ENCODE results near the gene NCAN.

DNA sequence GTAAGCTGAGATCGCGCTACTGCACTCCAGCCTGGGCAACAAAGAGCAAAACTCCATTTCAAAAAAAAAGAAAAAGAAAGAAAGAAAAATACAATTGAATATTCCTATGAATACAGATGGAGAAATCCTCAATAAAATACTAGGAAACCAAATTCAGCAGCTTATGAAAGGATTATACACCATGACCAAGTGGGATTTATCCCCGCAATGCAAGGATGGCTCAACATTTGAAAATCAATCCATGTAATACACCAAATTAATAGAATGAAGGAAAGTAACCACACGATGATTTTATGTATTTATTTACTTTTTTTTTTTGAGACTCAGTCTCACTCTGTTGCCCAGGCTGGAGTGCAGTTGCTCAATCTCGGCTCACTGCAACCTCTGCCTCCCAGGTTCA lies 80.8 kb downstream of the NCAN start:
- TF ChIP-seq ZNF644 (tag; IDR thresholded peaks at IDR 0.05; ENCODE audit: low read depth) (no peak), TSC22D4 (tag; IDR thresholded peaks at IDR 0.05) (no peak), SMAD3 (CRISPR knock-in tag; conservative IDR thresholded peaks at IDR 0.05) (no peak), BMI1 (IDR thresholded peaks at IDR 0.05; ENCODE audit: low read length) (no peak), CEBPB (tag; IDR thresholded peaks at IDR 0.05) (no peak), ZNF384 (IDR thresholded peaks at IDR 0.05; ENCODE audit: low read depth, low read length) (no peak), ZFX (CRISPR knock-in tag; IDR thresholded peaks at IDR 0.05) (no peak), SNRNP70 (optimal IDR thresholded peaks at IDR 0.05; ENCODE audit: low read depth, low read length) (no peak)
- TF ChIP-seq, protein P1, sequence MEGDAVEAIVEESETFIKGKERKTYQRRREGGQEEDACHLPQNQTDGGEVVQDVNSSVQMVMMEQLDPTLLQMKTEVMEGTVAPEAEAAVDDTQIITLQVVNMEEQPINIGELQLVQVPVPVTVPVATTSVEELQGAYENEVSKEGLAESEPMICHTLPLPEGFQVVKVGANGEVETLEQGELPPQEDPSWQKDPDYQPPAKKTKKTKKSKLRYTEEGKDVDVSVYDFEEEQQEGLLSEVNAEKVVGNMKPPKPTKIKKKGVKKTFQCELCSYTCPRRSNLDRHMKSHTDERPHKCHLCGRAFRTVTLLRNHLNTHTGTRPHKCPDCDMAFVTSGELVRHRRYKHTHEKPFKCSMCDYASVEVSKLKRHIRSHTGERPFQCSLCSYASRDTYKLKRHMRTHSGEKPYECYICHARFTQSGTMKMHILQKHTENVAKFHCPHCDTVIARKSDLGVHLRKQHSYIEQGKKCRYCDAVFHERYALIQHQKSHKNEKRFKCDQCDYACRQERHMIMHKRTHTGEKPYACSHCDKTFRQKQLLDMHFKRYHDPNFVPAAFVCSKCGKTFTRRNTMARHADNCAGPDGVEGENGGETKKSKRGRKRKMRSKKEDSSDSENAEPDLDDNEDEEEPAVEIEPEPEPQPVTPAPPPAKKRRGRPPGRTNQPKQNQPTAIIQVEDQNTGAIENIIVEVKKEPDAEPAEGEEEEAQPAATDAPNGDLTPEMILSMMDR (IDR thresholded peaks at IDR 0.05 in 2 of 3, conservative IDR thresholded peaks at IDR 0.05 in 1 of 3; ENCODE audit: insufficient read depth in 2 of 3, low read depth in 1 of 3, low read length in 3 of 3), result no peak
- TF ChIP-seq, protein P2, sequence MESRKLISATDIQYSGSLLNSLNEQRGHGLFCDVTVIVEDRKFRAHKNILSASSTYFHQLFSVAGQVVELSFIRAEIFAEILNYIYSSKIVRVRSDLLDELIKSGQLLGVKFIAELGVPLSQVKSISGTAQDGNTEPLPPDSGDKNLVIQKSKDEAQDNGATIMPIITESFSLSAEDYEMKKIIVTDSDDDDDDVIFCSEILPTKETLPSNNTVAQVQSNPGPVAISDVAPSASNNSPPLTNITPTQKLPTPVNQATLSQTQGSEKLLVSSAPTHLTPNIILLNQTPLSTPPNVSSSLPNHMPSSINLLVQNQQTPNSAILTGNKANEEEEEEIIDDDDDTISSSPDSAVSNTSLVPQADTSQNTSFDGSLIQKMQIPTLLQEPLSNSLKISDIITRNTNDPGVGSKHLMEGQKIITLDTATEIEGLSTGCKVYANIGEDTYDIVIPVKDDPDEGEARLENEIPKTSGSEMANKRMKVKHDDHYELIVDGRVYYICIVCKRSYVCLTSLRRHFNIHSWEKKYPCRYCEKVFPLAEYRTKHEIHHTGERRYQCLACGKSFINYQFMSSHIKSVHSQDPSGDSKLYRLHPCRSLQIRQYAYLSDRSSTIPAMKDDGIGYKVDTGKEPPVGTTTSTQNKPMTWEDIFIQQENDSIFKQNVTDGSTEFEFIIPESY (CRISPR knock-in tag; IDR thresholded peaks at IDR 0.05), result no peak

Data from K562 (cell line).